HepG2 (cell line): Measurements from ENCODE around the gene PCBP4. TPM values are rescaled to one million over a fixed set of nuclear protein-coding genes. Genes with fewer than 3 reads are reported as not detected.

Source experiments
- ATAC-seq: fragments of 200-7000 bp; cut with Tn5 transposase; 3 replicates; pipeline ENCODE4 v1.9.1; 2020; ENCODE audit warnings: mild to moderate bottlenecking, moderate library complexity
- BruUV-seq: library from RNA; stranded (reverse); fragments of 400-500 nt; replicated peaks from 2 replicates; lab custom pipeline; 2021; lab: Mats Ljungman, UMichigan
- CTCF ChIA-PET: fragments of 300-600 bp; formaldehyde crosslinking; extraction: SDS; loops from one replicate; lab custom pipeline; 2021; ENCODE audit warnings: low total read pairs, inconsistent platforms, low intra/inter-chr PET ratio; lab: Yijun Ruan, JAX
- POLR2A ChIA-PET: fragments of 350-600 bp; sonication (Branson Sonifier 250); formaldehyde crosslinking; loops from one replicate; lab custom pipeline; 2020; ENCODE audit warnings: antibody characterized with exemption, inconsistent platforms; lab: Yijun Ruan, JAX
- DNase-seq: peaks from one replicate; pipeline ENCODE4 v3.0.0-alpha.2; 2015; ENCODE audit warnings: low spot score
- FAIRE-seq: peaks from 3 replicates; lab custom pipeline; 2011; peaks lifted over from hg19 to GRCh38; lab: Jason Lieb, UNC
- H2AFZ ChIP-seq: one replicate; pipeline ENCODE4 v1.6.1; 2011; ENCODE audit warnings: low read length, inconsistent platforms
- H3K27ac ChIP-seq: fragments of 300-600 bp; 3 replicates; pipeline ENCODE4 v1.8.0; 2011; ENCODE audit warnings: mixed run types, mild to moderate bottlenecking, mixed read lengths, low read length, inconsistent platforms; ENCODE audit not compliant: insufficient read depth; ENCODE audit errors: extremely low read length
- H3K27me3 ChIP-seq, 2 experiments: fragments of 200-600 bp in 1 of 2; 2 replicates in 1 of 2; 3 replicates in 1 of 2; pipeline versions ENCODE4 v1.6.0 to v1.8.0; 2011; ENCODE audit warnings: low read length in 2 of 2, mild to moderate bottlenecking in 2 of 2, moderate library complexity in 2 of 2, inconsistent platforms in 1 of 2; ENCODE audit not compliant: insufficient read depth in 2 of 2, control insufficient read depth in 1 of 2
- H3K36me3 ChIP-seq, 2 experiments: fragments of 200-600 bp in 1 of 2; replicated peaks in 1 of 2; 2 replicates in 1 of 2; 3 replicates in 1 of 2; pipeline versions ENCODE4 v1.5.1 to v1.8.0; 2011; ENCODE audit warnings: low read length in 2 of 2, inconsistent platforms in 1 of 2; ENCODE audit not compliant: insufficient read depth in 2 of 2, control insufficient read depth in 1 of 2
- H3K4me1 ChIP-seq: 2 replicates; pipeline ENCODE4 v1.5.1; 2012; ENCODE audit warnings: low read length, inconsistent platforms; ENCODE audit not compliant: insufficient read depth
- H3K4me2 ChIP-seq: 2 replicates; pipeline ENCODE4 v1.6.0; 2011; ENCODE audit warnings: low read depth, low read length, inconsistent platforms
- H3K4me3 ChIP-seq, 3 experiments: fragments of 200-600 bp in 1 of 3; sonication (generic), shearing (Covaris generic) in 1 of 3; replicated peaks in 1 of 3; 2 replicates each; pipeline ENCODE4 v1.5.1; 2011 to 2016; ENCODE audit warnings: low read length in 3 of 3, inconsistent platforms in 2 of 3, low read depth in 2 of 3, mild to moderate bottlenecking in 2 of 3, control low read depth in 1 of 3, mixed read lengths in 1 of 3; ENCODE audit not compliant: insufficient read depth in 1 of 3
- H3K79me2 ChIP-seq: one replicate; pipeline ENCODE4 v1.6.1; 2011; ENCODE audit warnings: low read length, inconsistent platforms; ENCODE audit not compliant: insufficient read depth
- H3K9ac ChIP-seq: 2 replicates; pipeline ENCODE4 v1.6.0; 2011; ENCODE audit warnings: mild to moderate bottlenecking, low read depth, low read length, inconsistent platforms; ENCODE audit not compliant: insufficient read depth
- H3K9me3 ChIP-seq: 2 replicates; pipeline ENCODE4 v1.5.1; 2012; ENCODE audit warnings: mild to moderate bottlenecking, low read length
- H4K20me1 ChIP-seq: 2 replicates; pipeline ENCODE4 v1.6.0; 2011; ENCODE audit warnings: inconsistent platforms, mild to moderate bottlenecking, low read length, moderate library complexity; ENCODE audit not compliant: insufficient read depth
- BHLHE40 ChIP-seq: IDR thresholded peaks from 2 replicates; pipeline ENCODE4 v1.6.1; 2011; ENCODE audit warnings: low read length, improper control_type of control experiment
- CEBPG ChIP-seq: IDR thresholded peaks from 2 replicates; pipeline ENCODE4 v1.6.1; 2016
- CENPBD1 ChIP-seq: sonication (generic); formaldehyde crosslinking; IDR thresholded peaks from 2 replicates; pipeline ENCODE4 v1.8.0; 2022; ENCODE audit warnings: missing genetic modification reagents, low read depth, mild to moderate bottlenecking, borderline replicate concordance
- HNRNPUL1 ChIP-seq: fragments of 200-400 bp; formaldehyde crosslinking; IDR thresholded peaks from 2 replicates; pipeline ENCODE4 v1.6.1; 2017; ENCODE audit warnings: low read depth, mild to moderate bottlenecking, low read length, moderate library complexity
- KAT2B ChIP-seq: fragments of 150-350 bp; IDR thresholded peaks from 2 replicates; pipeline ENCODE4 v1.6.1; 2014; ENCODE audit warnings: low read depth, low read length, borderline replicate concordance
- KMT2A ChIP-seq: sonication (generic); formaldehyde crosslinking; IDR thresholded peaks from 2 replicates; pipeline ENCODE4 v1.4.0; 2020; ENCODE audit warnings: missing genetic modification reagents
- NFIC ChIP-seq: IDR thresholded peaks from 2 replicates; pipeline ENCODE4 v1.6.1; 2012; ENCODE audit warnings: mild to moderate bottlenecking, low read length, inconsistent platforms
- ZIK1 ChIP-seq: sonication (generic); formaldehyde crosslinking; IDR thresholded peaks from 2 replicates; pipeline ENCODE4 v1.5.0; 2020; ENCODE audit warnings: mild to moderate bottlenecking, low read depth, missing genetic modification reagents, borderline replicate concordance
- ZNF484 ChIP-seq: sonication (generic); formaldehyde crosslinking; IDR thresholded peaks from 2 replicates; pipeline ENCODE4 v1.5.1; 2020; ENCODE audit warnings: mild to moderate bottlenecking, low read depth, missing genetic modification reagents, borderline replicate concordance
- ZNF749 ChIP-seq: sonication (generic); formaldehyde crosslinking; IDR thresholded peaks from 2 replicates; pipeline ENCODE4 v1.8.0; 2022; ENCODE audit warnings: mild to moderate bottlenecking, missing genetic modification reagents, moderate library complexity, borderline replicate concordance
- ZNF83 ChIP-seq: sonication (generic); formaldehyde crosslinking; IDR thresholded peaks from 2 replicates; pipeline ENCODE4 v1.4.0; 2020; ENCODE audit warnings: missing genetic modification reagents, mild to moderate bottlenecking, borderline replicate concordance
- WGBS: methylation state at CpG from one replicate; pipeline ENCODE4 v1.1.6; 2017; ENCODE audit warnings: low lambda C conversion rate; 5-methylcytosine and 5-hydroxymethylcytosine counted together
- in situ Hi-C: cut with HindIII; loops from 2 replicates; pipeline ENCODE4 v1.10.0; 2017; ENCODE audit warnings: low pct_unique_long_range_greater_than_20kb; ENCODE audit not compliant: extremely low pct_ligation_motif_present
- intact Hi-C: fragments of 100-400 bp; cut with micrococcal nuclease; formaldehyde crosslinking; loops from one replicate; pipeline ENCODE4 v1.10.0; 2022; ENCODE audit not compliant: unreplicated experiment
- polyA plus RNA-seq, 8 experiments: library from polyadenylated mRNA; depleted of rRNA in 3 of 8; stranded (reverse) in 7 of 8; unstranded in 1 of 8; fragments of >200 nt; fragmentation: Illumina TruSeq in 4 of 8; extraction: Trizol in 4 of 8; gene quantifications; 2 replicates each; pipeline versions ENCODE4 v1.2.1 to v1.2.3, GENCODE V29; 2011 to 2016; ENCODE audit warnings: low read depth in 4 of 8, missing spikeins in 1 of 8, mixed read lengths in 1 of 8; ENCODE audit not compliant: insufficient read depth in 1 of 8
- total RNA-seq, 5 experiments: library from RNA; depleted of rRNA; stranded (reverse); fragments of >200 nt; fragmentation: Illumina TruSeq; extraction: Trizol; gene quantifications; 2 replicates each; pipeline ENCODE4 v1.2.3, GENCODE V29; 2016; ENCODE audit warnings: low read depth in 1 of 5
- TF ChIP-seq, protein P1 (sequence below): sonication (generic); formaldehyde crosslinking; IDR thresholded peaks from 2 replicates; pipeline ENCODE4 v1.4.0; 2020; ENCODE audit warnings: missing genetic modification reagents

The PCBP4 gene
- total and polyA plus RNA-seq, 2 of the 13 experiments (the other 11 are each of a cell fraction or from before 2014, with no cell fraction given): 36.8 to 51.3 TPM

DNA sequence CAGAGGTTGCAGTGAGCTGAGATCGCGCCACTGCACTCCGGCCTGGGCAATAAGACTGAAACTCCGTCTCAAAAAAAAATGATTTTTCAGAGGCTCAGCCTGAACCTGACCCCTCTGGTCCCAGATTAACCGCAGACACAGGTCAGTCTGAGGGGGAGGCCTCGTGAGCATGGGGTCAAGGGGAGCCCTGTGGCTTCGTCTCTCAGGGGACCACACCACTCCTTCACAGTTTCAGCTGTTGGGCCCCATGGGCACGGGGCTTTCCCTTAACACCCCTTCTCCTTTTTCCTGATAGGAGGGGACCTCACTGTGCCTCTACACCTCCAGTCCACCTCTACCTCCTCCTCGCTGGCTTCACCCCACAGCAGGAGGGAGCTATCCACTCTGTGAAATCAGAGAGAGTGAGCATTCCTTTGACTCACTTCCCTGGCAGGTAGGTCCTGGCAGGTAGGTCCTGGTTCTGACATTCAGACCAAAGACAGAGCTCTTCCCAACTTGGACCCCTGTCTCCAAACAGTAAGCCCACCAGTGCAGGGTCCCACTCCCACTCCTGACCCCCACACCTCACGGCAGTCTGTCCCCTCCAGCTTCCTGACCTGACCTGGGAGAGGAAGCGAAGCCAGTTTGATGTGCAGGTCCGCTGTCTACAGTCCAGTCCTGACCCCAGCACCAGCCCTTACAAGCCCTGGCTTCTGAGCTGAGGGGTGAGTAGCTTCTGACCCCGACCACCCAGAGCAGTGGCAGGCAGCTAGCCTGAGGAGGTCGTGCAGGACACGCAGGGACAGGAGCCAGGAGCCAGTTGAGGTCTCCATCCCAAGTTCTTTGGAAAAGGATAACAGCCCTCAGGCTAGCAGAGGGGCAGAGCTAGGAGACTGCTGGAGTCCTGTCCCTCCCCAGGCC is 34.5 kb downstream of the PCBP4 start:
- no peak overlapping the region for H3K27ac ChIP-seq
- H4K20me1 ChIP-seq: no peaks in the 10 kb centered on the region
- no peaks in the 10 kb centered on the region for H3K79me2 ChIP-seq
- ChIA-PET CTCF (no interaction called here), POLR2A (interaction anchor here (0.7 to 3.3 kb wide), 4 partner anchors 9 to 63 kb away, joined by 3 to 15 read pairs (median 6); partner anchors contain the start of genes RPL29 and RRP9)
- peaks cover 18 to 48% of the 10 kb centered on the region in 2 experiments; a peak in 4 of 5 replicates for H3K36me3 ChIP-seq
- H3K9me3 ChIP-seq: no peaks in the 10 kb centered on the region
- WGBS: 97% methylated on average over 10 of the region's 15 CpGs
- FAIRE-seq (no peak), DNase-seq (no peak), ATAC-seq (no peak)
- no peak overlapping the region for H2AFZ ChIP-seq
- in situ Hi-C loops (no loop called here), intact Hi-C loops (no loop called here)
- no peaks in the 10 kb centered on the region for H3K27me3 ChIP-seq
- no peak overlapping the region for H3K9ac ChIP-seq
- TF ChIP-seq NFIC: no peak
- TF ChIP-seq KAT2B: no peak
- TF ChIP-seq BHLHE40: no peak
- TF ChIP-seq CENPBD1 (CRISPR knock-in tag): no peak
- no peak for TF ChIP-seq KMT2A (CRISPR knock-in tag)
- no peak for TF ChIP-seq ZNF749 (CRISPR knock-in tag)
- TF ChIP-seq ZNF484: no peak
- TF ChIP-seq CEBPG: no peak
- no peak for TF ChIP-seq ZNF83 (CRISPR knock-in tag)
- TF ChIP-seq HNRNPUL1: no peak
- TF ChIP-seq, protein P1, sequence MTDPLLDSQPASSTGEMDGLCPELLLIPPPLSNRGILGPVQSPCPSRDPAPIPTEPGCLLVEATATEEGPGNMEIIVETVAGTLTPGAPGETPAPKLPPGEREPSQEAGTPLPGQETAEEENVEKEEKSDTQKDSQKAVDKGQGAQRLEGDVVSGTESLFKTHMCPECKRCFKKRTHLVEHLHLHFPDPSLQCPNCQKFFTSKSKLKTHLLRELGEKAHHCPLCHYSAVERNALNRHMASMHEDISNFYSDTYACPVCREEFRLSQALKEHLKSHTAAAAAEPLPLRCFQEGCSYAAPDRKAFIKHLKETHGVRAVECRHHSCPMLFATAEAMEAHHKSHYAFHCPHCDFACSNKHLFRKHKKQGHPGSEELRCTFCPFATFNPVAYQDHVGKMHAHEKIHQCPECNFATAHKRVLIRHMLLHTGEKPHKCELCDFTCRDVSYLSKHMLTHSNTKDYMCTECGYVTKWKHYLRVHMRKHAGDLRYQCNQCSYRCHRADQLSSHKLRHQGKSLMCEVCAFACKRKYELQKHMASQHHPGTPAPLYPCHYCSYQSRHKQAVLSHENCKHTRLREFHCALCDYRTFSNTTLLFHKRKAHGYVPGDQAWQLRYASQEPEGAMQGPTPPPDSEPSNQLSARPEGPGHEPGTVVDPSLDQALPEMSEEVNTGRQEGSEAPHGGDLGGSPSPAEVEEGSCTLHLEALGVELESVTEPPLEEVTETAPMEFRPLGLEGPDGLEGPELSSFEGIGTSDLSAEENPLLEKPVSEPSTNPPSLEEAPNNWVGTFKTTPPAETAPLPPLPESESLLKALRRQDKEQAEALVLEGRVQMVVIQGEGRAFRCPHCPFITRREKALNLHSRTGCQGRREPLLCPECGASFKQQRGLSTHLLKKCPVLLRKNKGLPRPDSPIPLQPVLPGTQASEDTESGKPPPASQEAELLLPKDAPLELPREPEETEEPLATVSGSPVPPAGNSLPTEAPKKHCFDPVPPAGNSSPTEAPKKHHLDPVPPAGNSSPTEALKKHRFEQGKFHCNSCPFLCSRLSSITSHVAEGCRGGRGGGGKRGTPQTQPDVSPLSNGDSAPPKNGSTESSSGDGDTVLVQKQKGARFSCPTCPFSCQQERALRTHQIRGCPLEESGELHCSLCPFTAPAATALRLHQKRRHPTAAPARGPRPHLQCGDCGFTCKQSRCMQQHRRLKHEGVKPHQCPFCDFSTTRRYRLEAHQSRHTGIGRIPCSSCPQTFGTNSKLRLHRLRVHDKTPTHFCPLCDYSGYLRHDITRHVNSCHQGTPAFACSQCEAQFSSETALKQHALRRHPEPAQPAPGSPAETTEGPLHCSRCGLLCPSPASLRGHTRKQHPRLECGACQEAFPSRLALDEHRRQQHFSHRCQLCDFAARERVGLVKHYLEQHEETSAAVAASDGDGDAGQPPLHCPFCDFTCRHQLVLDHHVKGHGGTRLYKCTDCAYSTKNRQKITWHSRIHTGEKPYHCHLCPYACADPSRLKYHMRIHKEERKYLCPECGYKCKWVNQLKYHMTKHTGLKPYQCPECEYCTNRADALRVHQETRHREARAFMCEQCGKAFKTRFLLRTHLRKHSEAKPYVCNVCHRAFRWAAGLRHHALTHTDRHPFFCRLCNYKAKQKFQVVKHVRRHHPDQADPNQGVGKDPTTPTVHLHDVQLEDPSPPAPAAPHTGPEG (CRISPR knock-in tag): no peak
- no peak for TF ChIP-seq ZIK1 (CRISPR knock-in tag)
- no peaks in the 10 kb centered on the region for H3K4me1 ChIP-seq
- BruUV-seq: no TSS peak
- no peak overlapping the region for H3K4me2 ChIP-seq
- H3K4me3 ChIP-seq: no peak overlapping the region
